Suppressor macrophage treated with lipopolysaccharide for 1 hour (primary cell): ENCODE results near the gene CD207.

ENCODE experiments used
- DNase-seq, 3 donors: peaks; one replicate each; pipeline ENCODE4 v3.0.0-alpha.2; 2020 to 2022

The CD207 gene

GRCh38 chr2:70828914-70829824, 6.4 kb downstream of the CD207 start:
- DNase-seq, result peak in 1 of 3 donors; percentile 44

- no peak for DNase-seq
Measured at GRCh38 chr2:70828115-70828514, 7.5 kb downstream of the CD207 start.

- no peak for DNase-seq
Measured at GRCh38 chr2:70827388-70827787, 8.2 kb downstream of the CD207 start.

GRCh38 chr2:70826696-70827350, 8.8 kb downstream of the CD207 start:
- DNase-seq, result peak in 2 of 3 donors; percentile 37 to 84

- DNase-seq, result peak; percentile 18 to 52 (median 49)
Measured at GRCh38 chr2:70823249-70823648, 12.4 kb downstream of the CD207 start.

- DNase-seq, result no peak
Measured at GRCh38 chr2:70822843-70823242, 12.8 kb downstream of the CD207 start.

- no peak for DNase-seq
Measured at GRCh38 chr2:70820499-70820898, 15.1 kb downstream of the CD207 start, which contains the start of gene CLEC4F. CLEC4F (minus strand) TSS chr2:70820599; CDS start chr2:70820523, 76 bp downstream.

- DNase-seq, result no peak
Measured at GRCh38 chr2:70817284-70817954, 18.2 kb downstream of the CD207 start.

GRCh38 chr2:70816726-70817125, 18.9 kb downstream of the CD207 start:
- no peak for DNase-seq

GRCh38 chr2:70808983-70809958, 26.3 kb downstream of the CD207 start:
- no peak for DNase-seq

- DNase-seq, result no peak
Measured at GRCh38 chr2:70807828-70808118, 27.8 kb downstream of the CD207 start.

- no peak for DNase-seq
Measured at GRCh38 chr2:70807102-70807827, 28.4 kb downstream of the CD207 start.

GRCh38 chr2:70806620-70807019, 29.0 kb downstream of the CD207 start:
- no peak for DNase-seq

- no peak for DNase-seq
Measured at GRCh38 chr2:70806013-70806412, 29.6 kb downstream of the CD207 start.

- no peak for DNase-seq
Measured at GRCh38 chr2:70801607-70802263, 33.9 kb downstream of the CD207 start.

- no peak for DNase-seq
Measured at GRCh38 chr2:70799706-70800105, 35.9 kb downstream of the CD207 start.

- peak; percentile 32 to 70 (median 62) for DNase-seq
Measured at GRCh38 chr2:70797996-70798395, 37.6 kb downstream of the CD207 start.

- DNase-seq, result no peak
Measured at GRCh38 chr2:70797506-70797905, 38.1 kb downstream of the CD207 start.

GRCh38 chr2:70796262-70796661, 39.4 kb downstream of the CD207 start:
- DNase-seq, result no peak

GRCh38 chr2:70795164-70795995, 40.2 kb downstream of the CD207 start:
- no peak for DNase-seq
